HG03097 (cell line): ENCODE data around the gene HK2.
"Not testable (repeated sequence)": the region's sequence is repeated elsewhere in the genome, so short reads cannot be mapped to it uniquely, and the experiment has no call there.

Experiments
- ATAC-seq: cut with Tn5 transposase; IDR thresholded peaks from one replicate; pipeline ENCODE4 v1.9.1; 2021; ENCODE audit not compliant: unreplicated experiment, low FRiP score

HK2 gene

GRCh38 chr2:74834792-74835755 is 1.1 kb downstream of the HK2 start:
- ATAC-seq, result peak; percentile 38

- ATAC-seq, result no peak
These were observed 2.1 kb downstream of the HK2 start for GRCh38 chr2:74835831-74836674.

- ATAC-seq, result no peak
These were observed 2.9 kb downstream of the HK2 start for GRCh38 chr2:74836675-74837401.

- no peak for ATAC-seq
These were observed 7.7 kb downstream of the HK2 start for GRCh38 chr2:74841641-74842040.

- no peak for ATAC-seq
These were observed 9.5 kb downstream of the HK2 start for GRCh38 chr2:74843433-74843832.

DNA sequence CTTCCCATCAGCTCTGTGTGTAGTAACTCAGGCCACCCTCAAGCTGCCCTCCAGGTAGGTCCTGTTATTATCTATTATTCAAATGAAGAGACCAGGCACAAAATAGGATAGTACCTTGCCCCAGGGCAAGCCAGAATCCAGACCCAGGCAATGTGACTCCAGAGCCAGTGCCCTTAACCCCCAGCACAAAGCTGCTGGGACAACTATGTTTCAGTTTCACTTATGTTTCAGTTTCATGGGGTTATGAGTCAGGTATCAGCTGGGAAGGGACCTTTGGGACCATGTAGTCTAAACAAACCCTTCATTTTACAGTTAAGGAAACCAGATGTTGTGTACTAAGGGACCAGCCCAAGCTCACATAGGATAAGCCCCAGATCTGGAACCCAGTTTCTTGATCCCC is 10.0 kb downstream of the HK2 start:
- peak; percentile 75 for ATAC-seq

DNA sequence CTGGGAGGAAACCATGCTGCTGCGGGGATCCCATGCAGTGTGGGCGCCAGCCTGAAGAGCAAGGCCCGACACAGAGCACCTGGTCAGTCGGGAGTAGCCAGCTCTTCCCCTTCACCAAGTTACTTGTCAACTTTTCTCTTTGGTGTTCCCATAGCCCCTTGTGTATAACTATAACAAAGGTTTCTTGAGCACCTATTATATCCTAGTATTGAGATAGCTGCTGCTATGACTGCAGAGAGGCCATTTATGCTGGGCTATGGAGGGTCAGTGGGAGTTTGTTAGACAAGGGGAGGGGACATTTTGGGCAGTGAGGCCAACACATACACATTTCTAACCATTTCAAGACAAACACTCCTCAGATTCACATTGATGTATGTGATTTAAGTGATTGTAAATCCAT is 10.8 kb downstream of the HK2 start:
- no peak for ATAC-seq

DNA sequence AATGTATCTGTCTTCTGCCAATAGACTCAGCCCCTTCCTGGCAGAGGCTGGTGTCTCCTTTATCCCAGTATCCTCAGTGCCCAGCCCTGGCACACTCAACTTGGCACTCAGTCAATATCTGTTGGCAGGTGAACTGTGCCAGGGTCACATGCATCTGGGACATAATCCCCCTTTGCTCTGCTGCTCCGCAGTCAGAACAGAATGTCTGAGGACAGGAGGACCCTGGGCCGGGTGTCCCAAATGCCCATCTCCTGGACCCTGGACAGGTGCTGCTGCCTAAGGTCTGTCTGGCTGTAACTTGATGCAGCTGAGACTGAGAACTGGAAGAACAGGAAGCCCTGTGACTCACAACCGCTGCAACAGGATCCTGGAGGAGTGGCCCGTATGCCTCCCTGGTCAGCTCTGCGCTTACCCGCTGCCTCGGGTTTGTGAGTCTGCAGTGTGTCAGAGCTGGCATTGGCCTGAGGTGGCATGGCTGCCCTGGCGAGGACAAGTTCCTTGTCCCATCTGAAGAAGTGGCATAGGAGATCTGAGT is 11.4 kb downstream of the HK2 start:
- no peak for ATAC-seq

GRCh38 chr2:74845991-74846390 is 12.1 kb downstream of the HK2 start:
- ATAC-seq, result no peak

DNA sequence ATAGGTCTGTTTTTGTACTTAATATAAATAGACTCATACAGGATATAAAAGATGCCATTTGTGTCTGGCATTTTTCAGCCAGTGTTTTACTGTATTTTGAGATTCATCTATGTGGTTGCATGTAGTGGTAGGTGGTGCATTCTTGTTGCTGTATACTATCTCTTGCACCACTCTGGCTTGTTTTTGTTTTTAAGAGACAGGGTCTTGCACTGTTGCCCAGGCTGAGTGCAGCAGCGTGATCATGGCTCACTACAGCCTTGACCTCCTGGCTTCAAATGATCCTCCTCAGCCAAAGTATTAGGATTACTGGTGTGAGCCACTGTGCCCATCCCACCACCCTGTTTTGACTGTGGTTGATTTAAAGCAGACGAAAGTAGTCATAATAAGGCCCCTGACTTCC is 12.6 kb downstream of the HK2 start:
- no peak for ATAC-seq

DNA sequence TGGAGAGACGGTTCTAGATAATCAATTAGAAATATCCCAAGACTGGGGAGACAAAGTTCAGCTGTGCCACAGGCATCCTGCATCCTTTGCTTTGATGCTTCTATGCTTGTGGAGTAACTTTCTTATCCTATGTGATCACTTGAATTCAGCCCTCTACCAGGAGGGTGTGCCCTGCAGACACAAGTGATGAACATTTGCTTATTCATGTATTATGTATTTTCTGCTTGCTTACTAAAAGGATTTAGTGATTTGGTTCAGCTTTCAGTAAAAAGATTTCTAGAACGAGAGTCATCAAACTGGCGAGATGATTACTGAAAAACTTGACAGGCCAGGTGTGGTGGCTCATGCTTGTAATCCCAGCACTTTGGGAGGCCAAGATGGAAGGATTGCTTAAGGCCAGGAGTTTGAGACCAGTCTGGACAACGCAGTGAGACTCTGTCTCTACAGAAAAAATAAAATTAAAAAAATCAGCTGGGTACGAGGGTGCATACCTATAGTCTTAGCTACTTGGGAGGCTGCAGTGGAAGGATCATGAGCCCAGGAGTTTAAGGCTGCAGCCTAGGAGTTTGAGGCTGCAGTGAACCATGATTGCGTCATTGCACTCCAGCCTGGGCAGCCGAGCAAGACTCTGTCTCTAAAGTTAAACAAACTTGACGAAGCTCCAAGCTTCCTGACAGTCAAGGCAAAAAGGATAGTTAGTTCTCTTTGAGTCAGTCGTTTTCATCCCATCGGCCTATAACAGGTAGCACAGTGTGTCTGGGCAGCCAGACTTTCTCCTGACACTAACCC is 13.3 kb downstream of the HK2 start:
- no peak for ATAC-seq

- peak; percentile 66 for ATAC-seq
These were observed 15.4 kb downstream of the HK2 start for GRCh38 chr2:74849228-74849892.

DNA sequence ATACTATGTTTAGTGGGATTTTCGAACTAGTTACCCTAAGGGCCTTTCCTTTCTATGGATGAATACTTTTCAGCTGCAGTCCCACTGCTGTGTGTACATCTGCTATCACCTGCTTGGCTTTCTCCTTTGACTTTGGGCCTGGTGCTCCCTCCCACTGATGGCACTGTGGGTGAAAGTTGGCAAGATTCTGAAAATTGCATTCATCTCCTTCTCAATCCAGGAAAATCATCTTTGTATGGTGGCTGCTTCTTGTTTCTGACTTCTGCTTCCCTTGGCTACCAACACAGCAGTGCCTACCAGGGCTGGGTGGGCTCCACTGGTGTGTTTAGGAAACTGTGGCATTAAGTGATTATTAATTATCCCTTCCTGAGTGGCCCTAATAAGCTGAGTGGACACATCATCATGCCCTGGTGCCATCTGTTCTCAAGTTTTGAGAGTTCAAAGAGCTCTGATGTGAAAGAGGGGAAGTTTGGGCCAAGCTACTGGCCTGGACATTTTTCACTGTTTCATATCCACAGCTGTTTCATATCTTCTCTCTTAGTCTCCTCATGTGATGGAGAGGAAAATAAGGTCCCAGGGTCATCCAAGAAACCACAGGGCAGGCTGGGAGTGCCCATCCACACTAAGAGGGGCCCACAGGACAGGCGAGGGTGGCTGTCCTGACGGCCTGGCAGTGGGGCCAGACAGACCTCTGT is 16.7 kb downstream of the HK2 start:
- no peak for ATAC-seq

- no peak for ATAC-seq
These were observed 17.3 kb downstream of the HK2 start for GRCh38 chr2:74851191-74851566.

DNA sequence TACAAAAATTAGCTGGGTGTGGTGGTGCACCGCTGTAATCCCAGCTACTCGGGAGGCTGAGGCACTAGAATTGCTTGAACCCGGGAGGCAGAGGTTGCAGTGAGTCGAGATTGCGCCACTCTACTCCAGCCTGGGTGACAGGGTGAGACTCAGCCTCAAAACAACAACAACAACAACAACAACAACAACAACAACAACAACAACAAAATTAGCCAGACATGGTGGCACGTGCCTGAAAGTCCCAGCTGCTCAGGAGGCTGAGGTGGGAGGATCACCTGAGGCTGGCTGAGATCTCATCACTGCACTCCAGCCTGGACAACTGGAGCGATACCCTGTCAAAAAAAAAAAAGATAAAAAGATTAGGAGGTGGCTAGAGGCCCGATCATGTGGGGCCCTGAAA is 19.4 kb downstream of the HK2 start:
- ATAC-seq, result not testable (repeated sequence)

DNA sequence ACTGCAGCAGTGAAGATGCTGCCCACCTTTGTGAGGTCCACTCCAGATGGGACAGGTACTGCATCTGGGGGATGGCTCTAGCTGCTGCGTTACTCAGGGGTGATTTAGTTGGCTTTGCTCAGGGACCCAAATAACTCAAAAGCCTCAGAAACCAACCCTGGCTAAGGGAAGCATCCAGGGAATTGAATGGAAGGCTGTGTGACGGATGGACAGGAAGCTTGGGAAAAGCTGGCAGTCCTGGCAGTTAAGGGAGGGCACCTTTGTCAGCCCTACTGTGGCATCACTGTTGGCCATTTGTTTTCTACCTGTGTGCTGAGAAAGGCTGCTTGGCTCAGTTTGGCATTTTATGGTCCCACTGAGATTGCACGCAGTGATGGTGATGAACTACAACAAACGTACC is 20.5 kb downstream of the HK2 start:
- no peak for ATAC-seq

- ATAC-seq, result not testable (repeated sequence)
These were observed 21.3 kb downstream of the HK2 start for GRCh38 chr2:74855114-74855707.

GRCh38 chr2:74856004-74856578 is 22.2 kb downstream of the HK2 start:
- no peak for ATAC-seq
